SIG-M5 (cell line): ENCODE data around the gene LMO7.

Source experiments
- DNase-seq: peaks from one replicate; lab custom pipeline; 2025; lab: John Stamatoyannopoulos, UW

The LMO7 gene

DNA sequence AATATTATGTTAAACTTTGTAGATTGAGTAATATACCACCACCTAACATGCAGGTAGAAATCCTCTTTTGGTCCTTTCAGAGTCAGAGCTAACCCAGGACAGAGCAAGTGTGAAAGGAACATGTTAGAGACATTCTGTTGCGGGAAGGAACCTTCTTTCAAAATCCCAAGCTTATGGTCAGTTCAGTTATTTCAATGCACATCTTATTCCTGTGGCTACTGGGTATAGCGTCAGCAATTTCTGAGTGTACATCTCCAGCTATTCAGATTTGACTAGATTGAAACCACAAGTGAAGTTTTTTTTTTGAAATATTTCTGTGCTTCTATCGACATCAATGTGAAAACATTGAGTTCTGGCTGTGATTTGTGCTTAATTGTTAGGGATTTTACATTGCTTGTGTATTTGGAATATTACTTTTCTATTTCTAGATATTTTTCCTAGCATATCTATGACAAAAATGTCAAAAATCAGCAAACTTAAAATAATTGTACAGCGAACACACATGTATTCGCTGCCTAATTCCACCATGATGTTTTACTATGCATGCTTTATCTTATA lies 165.3 kb downstream of the LMO7 start:
- DNase-seq: no peak

DNA sequence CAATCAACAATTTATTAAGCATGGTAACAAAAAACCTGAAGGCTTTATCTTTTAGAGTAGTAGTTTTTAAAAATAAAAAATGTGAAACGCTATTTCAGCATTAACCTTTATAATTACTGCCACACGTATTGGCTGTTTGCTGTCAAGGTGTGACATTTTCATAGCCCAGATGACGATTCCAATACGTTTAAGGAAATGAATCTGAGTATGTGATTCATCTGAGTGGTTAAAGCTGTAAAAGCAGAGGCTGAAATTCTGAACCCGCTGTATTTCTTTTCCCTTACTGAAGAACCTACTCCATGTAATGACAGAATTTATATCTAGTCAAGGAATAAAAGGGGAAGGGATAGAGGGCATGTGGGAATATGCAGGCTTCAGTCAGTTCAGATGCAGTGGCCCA lies 166.0 kb downstream of the LMO7 start:
- DNase-seq: no peak

DNA sequence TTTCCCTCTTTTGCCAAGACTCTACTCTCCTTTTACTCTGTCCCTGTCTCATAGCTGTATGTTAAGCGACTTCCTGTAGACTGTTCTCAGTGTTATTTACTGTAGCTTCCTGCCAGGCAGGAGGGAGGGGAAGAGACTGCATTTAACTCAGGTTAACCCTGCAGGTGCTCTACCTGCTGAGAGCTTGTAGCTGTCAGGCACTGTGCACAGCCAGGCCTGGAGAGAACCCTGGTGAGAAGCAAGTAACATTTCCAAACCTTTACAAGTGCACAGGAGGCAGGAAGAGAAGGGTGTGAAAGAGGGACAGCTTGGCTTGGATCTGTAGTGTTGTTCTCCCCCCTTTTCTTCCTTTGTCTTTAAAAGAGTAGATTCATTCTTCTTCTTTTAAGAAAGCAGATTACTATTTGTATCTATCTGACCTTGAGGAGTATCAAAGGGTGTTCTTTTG lies 167.1 kb downstream of the LMO7 start:
- no peak for DNase-seq

DNA sequence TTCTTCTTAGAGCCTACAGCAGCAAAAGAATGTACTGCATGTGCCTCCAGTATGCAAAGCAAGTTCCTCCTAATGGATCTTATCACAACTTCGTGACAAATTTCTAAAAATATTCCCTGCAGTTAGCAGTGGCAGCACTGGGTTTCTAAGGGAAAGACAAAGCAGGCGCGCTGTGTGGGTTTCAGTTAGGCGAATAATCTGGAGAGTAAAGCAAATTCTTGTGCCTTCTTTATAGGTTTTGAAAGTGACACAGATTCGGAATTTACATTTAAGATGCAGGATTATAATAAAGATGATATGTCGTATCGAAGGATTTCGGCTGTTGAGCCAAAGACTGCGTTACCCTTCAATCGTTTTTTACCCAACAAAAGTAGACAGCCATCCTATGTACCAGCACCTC lies 167.9 kb downstream of the LMO7 start:
- DNase-seq: no peak

DNA sequence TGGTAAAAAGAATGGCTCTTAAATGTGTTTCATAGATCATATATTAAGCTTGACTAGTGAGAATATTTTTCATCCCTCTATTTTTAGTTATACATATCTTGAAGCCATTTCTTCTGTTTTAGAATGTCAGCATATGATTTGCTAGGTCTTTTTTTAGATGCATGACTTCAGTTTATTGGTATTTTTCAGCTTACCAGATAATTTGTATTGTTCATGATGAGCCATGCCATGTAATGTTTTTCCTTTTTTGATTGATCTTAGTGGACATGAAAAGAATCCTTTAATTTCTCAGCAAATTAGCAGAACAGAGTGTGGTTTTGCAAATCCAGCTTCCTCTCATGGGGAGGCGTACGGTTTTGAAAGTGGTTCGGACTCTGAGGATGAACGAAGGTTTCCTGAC lies 168.5 kb downstream of the LMO7 start:
- DNase-seq: no peak

DNA sequence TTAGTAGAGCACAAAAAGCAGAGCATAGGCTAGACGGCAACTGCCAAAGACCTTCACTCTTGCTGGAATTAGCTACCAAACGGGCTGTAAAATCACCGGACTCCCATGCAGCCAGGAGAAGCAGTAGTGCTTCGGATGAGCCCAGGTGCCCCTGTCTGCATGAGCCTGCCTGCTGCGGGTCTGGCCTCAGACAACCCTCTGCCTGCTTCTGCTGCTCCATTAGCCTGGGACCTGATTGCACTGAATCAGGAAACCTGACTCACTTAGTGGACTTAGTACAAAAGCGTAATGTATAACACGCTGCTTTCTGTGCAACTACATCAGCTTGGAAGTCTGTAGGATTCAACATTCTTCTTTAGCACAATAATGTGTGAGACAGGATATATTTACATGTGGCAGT lies 170.0 kb downstream of the LMO7 start:
- DNase-seq: no peak

DNA sequence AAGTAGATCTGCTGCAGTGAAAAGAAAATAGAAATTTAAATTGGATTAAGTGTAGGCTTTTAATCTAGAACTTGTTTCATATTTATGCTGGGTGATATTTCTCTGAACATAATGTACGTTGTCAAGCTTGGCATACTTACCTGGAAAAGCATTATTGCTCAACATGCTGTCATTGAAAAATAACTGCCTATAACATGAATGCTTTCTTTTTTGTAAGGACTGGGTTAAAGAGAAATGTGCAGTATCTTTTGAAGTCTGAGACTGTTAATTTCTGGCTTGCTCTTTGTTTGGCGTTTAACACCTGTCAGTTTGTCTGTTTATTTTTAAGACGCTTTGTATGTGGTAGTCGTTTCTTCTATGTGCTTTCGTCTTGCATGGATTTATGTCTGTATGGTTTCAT lies 175.2 kb downstream of the LMO7 start:
- DNase-seq: no peak

DNA sequence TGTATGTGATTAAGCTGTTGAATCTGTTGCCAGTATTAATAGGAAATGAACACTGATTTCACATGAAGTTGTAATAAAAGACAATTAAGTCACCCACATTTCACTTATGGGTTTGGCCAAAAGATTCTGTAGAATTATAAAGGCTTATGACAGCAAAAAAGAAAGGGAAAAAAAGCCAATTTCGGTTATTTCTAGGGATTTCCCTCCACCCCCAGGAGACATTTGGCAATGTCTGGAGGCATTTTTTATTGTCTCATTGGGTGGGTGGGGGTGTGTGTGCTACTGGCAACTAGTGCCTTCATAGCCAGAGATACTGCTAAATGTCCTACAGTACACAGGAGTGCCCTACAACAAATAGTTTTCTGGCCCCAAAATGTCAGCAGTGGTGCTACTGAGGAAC lies 175.7 kb downstream of the LMO7 start:
- no peak for DNase-seq

DNA sequence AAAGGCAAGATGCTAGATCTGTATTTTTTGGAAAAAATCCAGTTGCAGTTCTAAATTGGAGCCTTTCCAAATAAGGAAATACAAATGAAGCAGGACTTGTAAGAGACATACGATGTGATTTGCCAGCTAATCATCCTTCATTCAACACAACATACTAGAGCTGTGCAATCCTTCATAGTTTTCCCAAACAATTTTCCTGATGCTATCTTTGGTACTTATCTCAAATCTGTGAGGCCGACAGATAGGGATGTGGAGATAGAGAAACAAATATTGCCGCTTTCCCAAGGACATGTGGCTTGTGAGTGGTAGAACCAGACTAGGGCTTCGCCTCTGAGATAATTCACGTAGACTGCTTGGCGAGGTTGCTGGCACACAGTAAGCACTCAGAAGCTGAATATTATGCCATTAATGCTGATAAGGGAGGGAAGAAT lies 176.6 kb downstream of the LMO7 start:
- DNase-seq: no peak

DNA sequence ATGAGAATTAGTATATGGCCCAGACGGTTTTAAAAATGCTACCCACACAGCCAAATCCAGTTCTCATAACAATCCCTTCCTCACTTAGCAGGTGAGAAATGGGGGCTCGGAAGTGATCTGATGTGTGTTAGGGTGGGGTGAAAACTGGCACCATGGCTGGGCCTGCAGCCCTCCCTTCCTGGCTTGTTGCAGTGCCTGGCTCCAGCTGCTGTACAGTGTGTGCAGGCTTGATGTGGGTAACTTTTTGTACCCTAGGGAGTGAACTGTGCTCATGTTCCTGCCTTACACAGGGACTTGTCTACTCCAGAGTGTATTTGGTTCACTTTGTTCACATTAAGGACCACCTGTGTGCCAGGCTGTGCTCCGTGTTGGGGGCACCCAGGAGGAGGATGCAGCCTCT lies 177.2 kb downstream of the LMO7 start:
- DNase-seq: no peak

DNA sequence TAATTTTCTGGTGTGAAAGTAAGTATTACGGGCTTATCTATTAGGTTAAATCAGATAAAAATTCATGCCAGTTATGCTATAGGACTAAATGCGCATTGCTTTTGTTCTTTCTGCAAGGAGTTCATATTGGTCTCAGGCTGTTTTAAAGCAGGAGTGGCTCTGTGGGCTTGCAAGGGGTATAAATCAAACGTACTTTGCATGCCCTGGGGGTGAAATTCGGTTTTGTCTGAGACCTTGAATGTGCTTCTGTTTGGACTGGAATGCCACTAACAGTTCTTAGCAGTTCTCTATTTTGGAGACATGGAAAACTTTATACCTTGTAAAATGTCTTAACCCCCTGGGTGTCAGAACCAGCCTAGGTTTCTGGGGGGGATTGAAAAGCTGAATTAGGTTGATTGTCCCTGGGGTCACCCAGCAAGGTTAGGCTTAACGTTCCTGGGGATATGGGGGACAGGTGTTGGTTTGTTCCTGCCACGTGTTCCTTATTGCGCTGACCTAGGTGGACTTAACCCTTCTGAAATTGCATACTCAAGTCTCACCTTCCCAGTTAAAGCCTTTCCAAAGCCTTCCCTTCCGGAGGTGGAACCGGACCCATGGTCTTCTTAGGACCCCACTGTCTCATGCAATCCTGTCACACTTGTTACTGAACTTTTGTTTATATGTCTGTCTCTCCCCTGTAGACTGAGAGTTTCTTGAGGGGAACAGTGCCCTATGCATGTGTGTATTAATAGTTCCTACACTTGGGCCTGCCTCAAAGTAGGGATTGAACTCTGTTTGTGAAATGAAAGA lies 182.2 kb downstream of the LMO7 start:
- no peak for DNase-seq

DNA sequence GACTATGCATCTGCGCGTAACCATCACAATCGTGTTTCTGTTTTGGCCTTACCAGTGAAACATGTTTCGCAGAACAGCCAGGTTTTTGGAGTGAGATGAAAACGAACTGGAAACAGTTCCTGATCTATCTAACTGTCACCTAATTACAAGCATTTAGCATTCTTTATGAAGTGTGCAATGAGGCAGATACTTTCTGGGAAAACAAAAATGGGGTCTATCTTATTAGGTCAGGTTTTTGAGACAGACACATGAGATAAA lies 182.8 kb downstream of the LMO7 start:
- DNase-seq: no peak

DNA sequence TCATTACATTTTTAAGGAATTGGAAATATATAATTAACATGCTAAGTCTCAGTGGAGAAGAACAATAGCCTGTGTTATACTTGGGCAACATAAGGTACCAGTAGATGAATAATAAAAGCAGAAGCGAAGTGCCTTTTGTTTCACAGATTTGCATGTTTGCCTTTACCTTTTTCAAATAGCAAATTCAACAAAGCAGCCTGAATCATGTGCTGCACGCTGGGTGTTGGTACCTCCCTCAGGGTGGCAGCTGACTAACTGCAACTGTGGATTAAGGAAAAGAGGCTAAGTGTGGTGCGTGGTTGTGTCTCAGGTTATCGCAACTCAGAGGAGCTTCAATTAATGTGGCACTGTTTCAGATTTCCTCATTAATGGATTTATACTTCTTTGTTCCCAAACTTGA lies 189.0 kb downstream of the LMO7 start:
- no peak for DNase-seq

DNA sequence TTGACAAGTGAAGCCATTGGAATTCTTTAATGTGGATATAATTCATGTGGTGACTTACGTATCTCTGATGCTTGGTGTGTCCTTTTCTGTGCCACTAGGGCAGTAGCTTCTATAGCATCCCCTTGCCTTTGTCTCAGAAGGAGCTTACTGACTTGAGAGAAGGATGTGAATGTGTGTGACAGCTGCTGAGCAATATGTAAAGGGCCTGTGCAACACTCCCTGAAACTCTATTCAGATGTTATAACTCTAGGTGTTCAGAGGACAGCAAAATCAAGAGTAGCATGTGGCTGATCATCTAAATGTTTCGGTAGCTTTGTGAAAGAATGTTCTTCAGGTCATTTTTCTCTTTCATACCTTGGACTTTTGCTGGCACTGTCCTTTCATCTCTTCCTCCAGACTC lies 189.5 kb downstream of the LMO7 start:
- DNase-seq: no peak

DNA sequence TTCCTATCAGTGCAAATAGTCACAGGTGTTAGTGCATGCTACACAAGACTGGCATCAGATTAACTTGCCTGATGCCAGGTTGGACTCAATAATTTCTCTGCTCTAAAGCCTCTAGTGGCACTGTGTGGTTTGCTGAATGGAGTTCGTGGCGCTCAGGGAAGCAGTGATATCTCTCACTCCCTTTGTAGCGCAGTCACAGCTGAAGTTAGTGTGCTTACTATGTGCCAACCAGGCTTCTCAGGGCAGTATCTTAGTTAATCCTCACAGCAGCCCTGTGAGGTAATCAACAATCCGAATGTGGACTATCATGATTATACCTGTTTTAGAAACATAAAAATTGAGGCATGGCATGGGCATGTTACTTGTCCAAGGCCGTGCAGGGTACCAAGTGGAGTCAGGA lies 190.3 kb downstream of the LMO7 start:
- no peak for DNase-seq

DNA sequence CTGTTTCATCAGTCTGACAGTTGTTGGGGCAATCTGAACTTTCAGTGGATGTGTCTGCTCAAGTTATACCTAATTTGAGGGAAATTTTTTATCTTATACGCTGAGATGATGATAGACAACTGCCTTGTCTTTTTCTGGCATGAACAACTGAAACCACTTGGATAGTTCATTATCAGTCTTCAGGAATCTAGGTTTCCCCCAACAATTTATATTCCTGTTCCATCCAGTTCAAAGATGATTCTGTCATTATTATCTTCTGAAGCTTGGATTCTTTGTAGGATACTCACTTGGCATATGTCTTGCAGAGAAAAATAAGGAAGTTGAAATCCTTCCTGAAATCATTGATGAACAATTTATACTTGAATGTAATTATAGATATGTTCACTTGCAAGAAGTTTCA lies 193.7 kb downstream of the LMO7 start:
- no peak for DNase-seq

DNA sequence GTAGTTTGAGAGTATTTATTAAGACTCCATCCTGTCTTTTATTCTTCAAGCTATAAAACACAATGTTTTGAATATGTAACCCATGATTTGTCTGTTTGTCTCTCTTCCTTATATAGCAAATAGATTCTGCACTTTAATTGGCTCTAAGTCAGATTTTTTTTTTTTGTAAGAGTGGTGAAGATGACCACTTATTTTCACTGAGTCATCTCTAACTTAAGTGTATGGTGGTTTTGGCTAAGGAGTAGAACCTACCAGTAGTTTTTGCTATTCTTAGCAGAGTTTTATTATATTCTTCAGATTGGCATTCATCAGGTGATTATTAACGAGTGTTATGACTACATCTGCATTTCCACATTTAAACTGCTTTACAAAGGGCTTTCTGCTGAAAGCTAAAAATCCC lies 194.7 kb downstream of the LMO7 start:
- no peak for DNase-seq

DNA sequence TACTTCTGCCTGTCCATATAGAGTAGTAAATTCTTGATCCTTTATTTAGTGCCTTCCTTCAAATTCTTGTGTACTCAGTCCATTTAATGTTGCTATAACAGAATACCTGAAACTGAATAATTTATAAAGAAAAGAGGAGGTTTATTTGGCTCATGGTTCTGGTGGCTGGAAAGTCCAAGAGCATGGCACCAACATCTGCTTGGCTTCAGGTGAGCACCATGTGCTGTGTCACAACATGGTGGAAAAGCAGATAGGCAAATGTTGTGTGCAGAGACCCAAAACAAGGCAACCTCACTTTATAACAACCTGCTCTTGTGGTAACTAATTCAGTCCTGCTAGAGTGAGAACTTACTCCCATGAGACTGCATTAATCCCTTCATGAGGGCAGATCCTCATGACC lies 195.3 kb downstream of the LMO7 start:
- DNase-seq: no peak

DNA sequence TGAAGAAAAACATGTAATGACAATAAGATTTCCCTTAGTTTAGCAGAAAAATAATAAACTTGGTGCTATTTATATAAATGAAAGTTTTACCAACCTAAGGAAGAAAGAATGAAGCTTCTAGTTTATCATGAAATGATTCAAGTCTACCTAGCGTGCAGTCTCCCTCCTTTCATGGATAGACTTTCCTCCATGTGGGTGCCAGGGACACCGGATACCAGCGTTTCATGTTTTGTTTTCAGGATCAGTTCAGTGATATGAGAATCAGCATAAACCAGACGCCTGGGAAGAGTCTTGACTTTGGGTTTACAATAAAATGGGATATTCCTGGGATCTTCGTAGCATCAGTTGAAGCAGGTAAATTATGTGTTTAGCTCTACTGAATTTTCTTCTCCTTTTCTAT lies 196.7 kb downstream of the LMO7 start:
- no peak for DNase-seq

DNA sequence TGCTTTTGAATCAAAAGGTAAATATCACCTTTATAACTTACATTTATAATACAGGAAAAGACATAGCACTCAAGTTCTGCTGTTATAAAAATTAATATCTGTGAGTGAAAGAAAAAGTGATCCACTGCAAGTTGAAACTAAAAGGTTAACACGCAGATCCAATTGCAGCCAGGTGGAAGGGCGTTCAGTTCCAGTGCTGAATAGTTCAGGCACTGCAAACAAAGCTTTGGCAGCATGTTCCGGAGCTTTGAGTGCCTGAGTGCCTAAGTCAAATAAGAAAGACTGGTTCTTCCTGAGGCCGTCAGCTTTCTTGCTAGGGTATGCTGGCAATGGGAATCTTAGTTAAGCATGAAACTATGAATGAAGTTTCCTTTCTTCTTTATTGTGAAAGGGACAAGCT lies 200.3 kb downstream of the LMO7 start:
- DNase-seq: no peak

DNA sequence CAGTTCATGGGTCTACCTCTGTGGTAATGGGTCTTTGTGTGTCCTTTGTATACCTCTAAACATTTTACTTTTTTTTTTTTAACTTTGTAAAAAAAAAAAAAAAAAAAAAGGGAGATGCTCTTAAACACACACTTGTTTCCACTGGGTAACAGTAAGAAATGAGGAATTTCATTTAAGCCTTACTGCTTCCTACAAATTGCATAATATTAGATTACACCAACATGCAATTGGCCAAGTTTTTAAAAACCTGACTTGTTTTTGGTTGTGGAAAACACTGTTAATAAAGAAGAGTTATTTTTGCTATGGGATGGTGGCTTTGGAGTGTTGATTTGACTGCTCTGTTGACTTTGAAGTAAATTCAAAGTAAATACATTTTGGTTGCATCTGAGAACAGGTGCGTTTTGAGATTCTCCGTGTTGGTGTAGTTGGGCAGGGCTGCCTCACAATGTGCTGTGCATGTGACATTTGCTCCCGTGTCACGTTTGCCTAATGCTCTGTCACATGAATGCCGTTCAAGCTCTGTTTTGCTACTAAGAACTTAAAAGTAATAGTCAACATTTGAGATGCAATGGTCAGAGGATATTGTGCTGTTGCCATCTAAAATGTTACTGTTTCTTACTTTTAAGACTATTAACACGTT lies 202.4 kb downstream of the LMO7 start:
- no peak for DNase-seq

DNA sequence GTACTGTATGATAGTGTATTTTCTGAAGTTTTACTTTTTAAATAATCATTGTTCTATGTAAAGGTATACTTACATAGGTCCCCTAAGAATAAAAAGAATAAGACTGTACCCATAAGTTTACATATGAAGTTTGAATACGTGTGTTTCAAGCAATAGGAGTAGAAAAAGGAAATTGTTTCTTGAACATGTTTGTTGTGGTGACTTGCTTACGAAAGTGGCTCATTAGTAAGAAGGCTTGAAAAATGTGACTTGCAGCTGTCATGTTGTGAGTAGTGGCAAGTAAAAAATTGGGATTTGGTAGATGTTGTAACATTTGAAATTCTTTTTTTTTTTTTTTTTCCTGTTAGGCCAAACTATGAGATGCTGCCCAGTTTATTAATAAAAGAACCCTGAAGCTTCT lies 203.3 kb downstream of the LMO7 start:
- no peak for DNase-seq

DNA sequence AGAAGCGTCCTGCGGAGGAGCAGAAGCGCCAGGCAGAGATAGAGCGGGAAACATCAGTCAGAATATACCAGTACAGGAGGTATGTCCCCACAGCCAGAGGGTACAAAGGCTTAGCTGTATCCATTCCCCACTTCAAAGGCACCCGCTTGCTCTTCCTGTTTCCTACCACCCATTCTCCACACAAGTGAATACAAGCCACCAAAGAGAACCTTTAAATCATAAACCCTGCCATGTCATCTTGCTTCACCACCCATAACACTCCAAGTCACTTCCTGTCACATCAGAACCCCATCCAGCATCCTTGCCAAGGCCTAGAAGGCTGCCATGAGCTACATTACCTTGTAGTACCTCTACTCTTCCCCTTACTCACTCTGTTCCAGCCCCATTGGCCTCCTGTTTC lies 205.8 kb downstream of the LMO7 start:
- no peak for DNase-seq

DNA sequence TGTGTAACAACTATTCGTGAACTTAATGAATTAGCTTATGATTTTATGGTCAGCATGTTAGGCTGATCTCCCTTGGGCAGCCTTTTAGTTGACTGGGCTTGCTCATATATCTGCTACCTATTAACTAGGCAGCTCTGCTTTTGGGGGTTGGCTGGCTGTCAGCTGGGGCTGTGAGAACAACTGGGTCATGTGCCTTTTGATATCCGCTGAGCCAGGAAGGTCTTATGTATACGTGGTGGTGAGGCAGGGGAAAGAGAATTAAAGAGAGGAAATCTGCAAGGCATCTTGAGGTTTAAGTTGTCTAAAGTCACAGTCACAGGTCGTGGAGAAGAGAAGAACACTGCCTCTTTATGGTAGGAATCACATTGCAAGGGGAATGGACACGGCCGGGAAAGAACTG lies 206.9 kb downstream of the LMO7 start:
- DNase-seq: no peak
